HepG2 (cell line): ENCODE measurements around the gene ACACB. TPM values are rescaled to one million over a fixed set of nuclear protein-coding genes. Genes with fewer than 3 reads are reported as not detected.

Experiments
- CHD4 ChIP-seq: fragments of 200-600 bp; sonication (generic); IDR thresholded peaks from 2 replicates; pipeline ENCODE4 v1.7.0; 2017; ENCODE audit warnings: mild to moderate bottlenecking, low read length, borderline replicate concordance
- ESRRA ChIP-seq: sonication (generic); formaldehyde crosslinking; IDR thresholded peaks from 2 replicates; pipeline ENCODE4 v1.5.1; 2020; ENCODE audit warnings: mild to moderate bottlenecking, low read depth, missing genetic modification reagents
- TOPORS ChIP-seq: sonication (generic); formaldehyde crosslinking; IDR thresholded peaks from 2 replicates; pipeline ENCODE4 v1.8.0; 2023; ENCODE audit warnings: mild to moderate bottlenecking, missing genetic modification reagents
- ZNF850 ChIP-seq: sonication (generic); formaldehyde crosslinking; conservative IDR thresholded peaks from 2 replicates; pipeline ENCODE4 v1.9.0; 2021; ENCODE audit warnings: mild to moderate bottlenecking, missing genetic modification reagents
- polyA plus RNA-seq, 8 experiments: library from polyadenylated mRNA; depleted of rRNA in 3 of 8; stranded (reverse) in 7 of 8; unstranded in 1 of 8; fragments of >200 nt; fragmentation: Illumina TruSeq in 4 of 8; extraction: Trizol in 4 of 8; gene quantifications; 2 replicates each; pipeline versions ENCODE4 v1.2.1 to v1.2.3, GENCODE V29; 2011 to 2016; ENCODE audit warnings: low read depth in 4 of 8, missing spikeins in 1 of 8, mixed read lengths in 1 of 8; ENCODE audit not compliant: insufficient read depth in 1 of 8
- total RNA-seq, 5 experiments: library from RNA; depleted of rRNA; stranded (reverse); fragments of >200 nt; fragmentation: Illumina TruSeq; extraction: Trizol; gene quantifications; 2 replicates each; pipeline ENCODE4 v1.2.3, GENCODE V29; 2016; ENCODE audit warnings: low read depth in 1 of 5
- TF ChIP-seq, protein P1 (sequence below): sonication (generic); formaldehyde crosslinking; IDR thresholded peaks from 2 replicates; pipeline ENCODE4 v1.5.1; 2020; ENCODE audit warnings: mild to moderate bottlenecking, missing genetic modification reagents, moderate library complexity
- TF ChIP-seq, protein P2 (sequence below): sonication (generic); formaldehyde crosslinking; IDR thresholded peaks from 2 replicates; pipeline ENCODE4 v1.8.0; 2022; ENCODE audit warnings: mild to moderate bottlenecking, missing genetic modification reagents, borderline replicate concordance
- TF ChIP-seq, protein P3 (sequence below): sonication (generic); IDR thresholded peaks from 2 replicates; pipeline ENCODE4 v1.6.1; 2016; ENCODE audit warnings: low read depth, borderline replicate concordance

ACACB gene
- total and polyA plus RNA-seq, 2 of the 13 experiments (the other 11 are each of a cell fraction or from before 2014, with no cell fraction given), result 6.2 to 8.6 TPM

DNA sequence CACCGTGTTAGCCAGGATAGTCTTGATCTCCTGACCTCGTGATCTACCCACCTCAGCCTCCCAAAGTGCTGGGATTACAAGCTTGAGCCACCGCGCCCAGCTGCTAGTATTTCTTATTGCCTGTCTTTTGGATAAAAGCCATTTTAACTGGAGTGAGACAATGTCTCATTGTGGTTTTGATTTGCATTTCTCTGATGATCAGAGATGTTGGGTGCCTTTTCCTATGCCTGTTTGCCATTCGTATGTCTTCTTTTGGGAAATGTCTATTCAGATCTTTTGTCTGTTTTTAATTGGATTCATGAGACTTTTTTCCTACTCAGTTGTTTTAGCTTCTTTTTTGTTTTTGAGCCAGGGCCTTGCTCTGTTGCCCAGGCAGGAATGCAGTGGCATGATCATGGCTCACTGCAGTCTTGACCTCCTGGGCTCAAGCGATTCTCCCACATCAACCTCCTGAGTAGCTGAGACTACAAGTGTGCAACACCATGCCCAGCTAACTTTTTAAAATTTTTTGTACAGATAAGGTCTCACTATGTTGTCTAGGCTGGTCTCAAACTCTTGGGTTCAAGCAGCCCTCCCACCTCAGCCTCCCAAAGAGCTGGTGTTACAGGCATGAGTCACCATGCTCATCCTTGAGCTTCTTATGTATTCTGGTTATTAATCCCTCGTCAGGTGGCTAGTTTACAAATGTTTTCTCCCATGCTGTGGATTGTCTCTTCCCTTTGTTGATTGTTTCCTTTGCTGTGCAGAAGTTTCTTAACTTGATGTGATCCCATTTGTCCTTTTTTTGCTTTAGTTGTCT lies 65.9 kb downstream of the ACACB start (continued):
- TF ChIP-seq, protein P1, sequence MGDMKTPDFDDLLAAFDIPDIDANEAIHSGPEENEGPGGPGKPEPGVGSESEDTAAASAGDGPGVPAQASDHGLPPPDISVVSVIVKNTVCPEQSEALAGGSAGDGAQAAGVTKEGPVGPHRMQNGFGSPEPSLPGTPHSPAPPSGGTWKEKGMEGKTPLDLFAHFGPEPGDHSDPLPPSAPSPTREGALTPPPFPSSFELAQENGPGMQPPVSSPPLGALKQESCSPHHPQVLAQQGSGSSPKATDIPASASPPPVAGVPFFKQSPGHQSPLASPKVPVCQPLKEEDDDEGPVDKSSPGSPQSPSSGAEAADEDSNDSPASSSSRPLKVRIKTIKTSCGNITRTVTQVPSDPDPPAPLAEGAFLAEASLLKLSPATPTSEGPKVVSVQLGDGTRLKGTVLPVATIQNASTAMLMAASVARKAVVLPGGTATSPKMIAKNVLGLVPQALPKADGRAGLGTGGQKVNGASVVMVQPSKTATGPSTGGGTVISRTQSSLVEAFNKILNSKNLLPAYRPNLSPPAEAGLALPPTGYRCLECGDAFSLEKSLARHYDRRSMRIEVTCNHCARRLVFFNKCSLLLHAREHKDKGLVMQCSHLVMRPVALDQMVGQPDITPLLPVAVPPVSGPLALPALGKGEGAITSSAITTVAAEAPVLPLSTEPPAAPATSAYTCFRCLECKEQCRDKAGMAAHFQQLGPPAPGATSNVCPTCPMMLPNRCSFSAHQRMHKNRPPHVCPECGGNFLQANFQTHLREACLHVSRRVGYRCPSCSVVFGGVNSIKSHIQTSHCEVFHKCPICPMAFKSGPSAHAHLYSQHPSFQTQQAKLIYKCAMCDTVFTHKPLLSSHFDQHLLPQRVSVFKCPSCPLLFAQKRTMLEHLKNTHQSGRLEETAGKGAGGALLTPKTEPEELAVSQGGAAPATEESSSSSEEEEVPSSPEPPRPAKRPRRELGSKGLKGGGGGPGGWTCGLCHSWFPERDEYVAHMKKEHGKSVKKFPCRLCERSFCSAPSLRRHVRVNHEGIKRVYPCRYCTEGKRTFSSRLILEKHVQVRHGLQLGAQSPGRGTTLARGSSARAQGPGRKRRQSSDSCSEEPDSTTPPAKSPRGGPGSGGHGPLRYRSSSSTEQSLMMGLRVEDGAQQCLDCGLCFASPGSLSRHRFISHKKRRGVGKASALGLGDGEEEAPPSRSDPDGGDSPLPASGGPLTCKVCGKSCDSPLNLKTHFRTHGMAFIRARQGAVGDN (CRISPR knock-in tag), result no peak
- TF ChIP-seq, protein P2, sequence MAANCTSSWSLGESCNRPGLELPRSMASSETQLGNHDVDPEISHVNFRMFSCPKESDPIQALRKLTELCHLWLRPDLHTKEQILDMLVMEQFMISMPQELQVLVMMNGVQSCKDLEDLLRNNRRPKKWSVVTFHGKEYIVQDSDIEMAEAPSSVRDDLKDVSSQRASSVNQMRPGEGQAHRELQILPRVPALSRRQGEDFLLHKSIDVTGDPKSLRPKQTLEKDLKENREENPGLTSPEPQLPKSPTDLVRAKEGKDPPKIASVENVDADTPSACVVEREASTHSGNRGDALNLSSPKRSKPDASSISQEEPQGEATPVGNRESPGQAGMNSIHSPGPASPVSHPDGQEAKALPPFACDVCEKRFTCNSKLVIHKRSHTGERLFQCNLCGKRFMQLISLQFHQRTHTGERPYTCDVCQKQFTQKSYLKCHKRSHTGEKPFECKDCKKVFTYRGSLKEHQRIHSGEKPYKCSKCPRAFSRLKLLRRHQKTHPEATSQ, result no peak
- TF ChIP-seq CHD4 (no peak), TOPORS (CRISPR knock-in tag) (no peak), ZNF850 (CRISPR knock-in tag) (no peak), ESRRA (CRISPR knock-in tag) (no peak)
- TF ChIP-seq, protein P3, sequence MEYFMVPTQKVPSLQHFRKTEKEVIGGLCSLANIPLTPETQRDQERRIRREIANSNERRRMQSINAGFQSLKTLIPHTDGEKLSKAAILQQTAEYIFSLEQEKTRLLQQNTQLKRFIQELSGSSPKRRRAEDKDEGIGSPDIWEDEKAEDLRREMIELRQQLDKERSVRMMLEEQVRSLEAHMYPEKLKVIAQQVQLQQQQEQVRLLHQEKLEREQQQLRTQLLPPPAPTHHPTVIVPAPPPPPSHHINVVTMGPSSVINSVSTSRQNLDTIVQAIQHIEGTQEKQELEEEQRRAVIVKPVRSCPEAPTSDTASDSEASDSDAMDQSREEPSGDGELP, result no peak
